ENCODE results near the gene SS18L1. TPM values are rescaled to one million over a fixed set of nuclear protein-coding genes. Genes with fewer than 3 reads are reported as not detected.
A peak's percentile ranks its signal among the peaks of the same experiment; 100 is the strongest.

The SS18L1 gene
- polyA plus RNA-seq, 5 donors: 19.2 to 26.8 (median 23.8) TPM

- no peak for DNase-seq
Observed at GRCh38 chr20:62119115-62119514, 24.5 kb upstream of the SS18L1 start.

- no peak for DNase-seq
Observed at GRCh38 chr20:62119591-62120364, 23.8 kb upstream of the SS18L1 start.

DNA sequence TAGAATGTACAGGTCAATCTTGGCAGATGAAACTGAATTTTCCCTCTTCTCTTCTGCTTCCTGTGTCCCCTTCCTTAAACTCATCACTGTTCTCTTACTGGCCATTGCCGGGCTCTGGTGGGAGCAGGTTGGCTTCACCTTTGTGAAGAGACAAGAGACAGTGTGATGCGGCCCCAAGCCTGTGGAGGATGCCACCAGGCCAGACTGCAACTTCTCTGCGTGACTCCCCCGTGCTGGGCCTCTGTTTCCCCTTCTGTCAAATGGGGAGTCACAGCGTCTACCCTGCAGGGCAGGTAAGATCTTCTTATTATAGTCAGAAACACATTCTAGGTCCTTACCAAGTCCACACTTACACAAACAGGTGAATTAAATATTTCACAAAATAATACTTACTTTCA lies 23.2 kb upstream of the SS18L1 start:
- no peak for DNase-seq

GRCh38 chr20:62120990-62121775 lies 22.4 kb upstream of the SS18L1 start:
- DNase-seq: peak in 1 of 2 donors; percentile 38

- DNase-seq: peak; percentile 99
Observed at GRCh38 chr20:62121776-62122653, 21.6 kb upstream of the SS18L1 start, which contains the start of gene LSM14B. LSM14B (plus strand) TSS chr20:62122475; CDS start chr20:62122667, 192 bp downstream.

DNA sequence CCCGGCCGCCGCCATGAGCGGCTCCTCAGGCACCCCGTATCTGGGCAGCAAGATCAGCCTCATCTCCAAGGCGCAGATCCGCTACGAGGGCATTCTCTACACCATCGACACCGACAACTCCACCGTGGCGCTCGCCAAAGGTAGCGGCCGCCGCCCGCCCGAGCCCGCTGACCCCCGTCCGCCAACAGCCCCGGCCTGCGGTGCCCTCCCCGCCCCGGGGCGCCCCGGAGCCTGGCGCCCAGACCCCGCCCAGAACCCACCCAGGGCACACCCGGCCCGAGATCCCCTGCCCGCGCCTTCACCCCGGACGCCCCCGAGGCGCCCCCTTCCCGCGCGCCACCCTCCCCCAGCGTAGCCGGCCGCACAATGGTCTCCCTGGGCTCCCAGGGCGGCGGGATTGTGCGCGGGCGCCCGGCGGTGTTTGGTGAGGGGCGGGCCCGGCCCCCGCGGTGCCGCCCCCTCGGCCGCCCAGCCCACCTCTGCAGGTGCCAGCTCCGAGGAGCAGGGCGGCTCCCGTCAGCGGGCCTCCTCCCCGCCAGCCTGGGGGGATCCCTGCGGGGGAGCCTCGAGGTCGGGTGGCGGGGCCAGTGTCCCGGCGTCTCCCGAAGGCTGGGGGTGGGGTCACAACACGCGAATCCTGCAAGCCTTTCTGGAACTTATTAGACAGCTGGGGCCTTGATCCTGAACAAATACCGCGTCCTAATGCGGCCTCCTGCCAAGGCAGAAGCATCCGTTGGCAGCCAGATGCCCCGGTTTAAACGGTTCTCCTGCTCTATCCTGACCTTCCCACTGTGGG lies 20.7 kb upstream of the SS18L1 start:
- DNase-seq: no peak

DNA sequence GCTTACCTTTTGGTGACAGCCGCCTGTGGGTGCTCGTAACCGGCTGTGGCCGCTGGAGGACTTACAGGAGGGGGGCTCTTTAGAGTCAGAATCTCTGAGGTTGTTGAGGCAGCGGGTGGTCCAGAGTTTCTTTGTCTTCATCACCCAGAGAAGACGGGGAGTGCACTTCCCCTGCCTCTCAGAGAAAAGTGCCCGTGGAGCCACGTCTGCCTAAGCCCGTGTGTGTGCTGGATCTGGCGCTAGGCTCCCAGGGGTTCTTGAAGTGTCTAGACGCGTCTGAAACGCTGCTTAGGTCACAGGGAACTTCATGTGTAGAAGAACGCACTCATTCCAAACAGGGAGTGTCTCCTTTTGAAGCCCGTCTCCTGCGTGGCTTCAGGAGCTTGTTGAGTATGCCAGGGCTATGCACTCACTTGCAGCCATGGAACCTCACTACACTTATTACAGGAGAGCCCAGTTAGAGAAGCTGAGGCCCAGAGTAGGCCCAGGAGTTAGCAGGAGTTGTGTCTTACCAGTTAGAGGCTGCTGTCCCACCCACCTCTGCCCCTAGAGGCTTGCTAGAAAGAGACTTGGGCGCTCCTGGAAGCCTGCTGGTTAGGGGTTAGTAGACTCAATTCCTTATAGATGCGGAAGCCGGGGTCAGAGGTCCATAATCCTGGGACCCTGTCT lies 20.0 kb upstream of the SS18L1 start:
- DNase-seq: no peak

DNA sequence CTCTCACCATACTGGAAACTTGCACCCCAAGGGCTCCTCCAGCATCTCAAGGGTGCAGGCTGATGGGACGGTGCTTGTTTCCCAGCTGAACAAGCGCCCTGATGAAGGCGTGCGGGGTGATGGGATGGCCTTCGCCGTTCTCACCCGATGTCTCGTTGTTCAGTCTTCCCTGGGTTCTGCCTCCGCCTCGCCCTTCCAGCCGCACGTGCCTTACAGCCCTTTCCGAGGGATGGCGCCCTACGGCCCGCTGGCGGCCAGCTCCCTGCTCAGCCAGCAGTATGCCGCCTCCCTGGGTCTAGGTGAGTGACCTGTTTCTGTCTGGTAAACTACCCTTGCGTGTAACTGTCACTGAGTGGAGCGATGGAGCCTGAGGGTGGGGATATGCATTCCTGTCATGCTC lies 17.4 kb upstream of the SS18L1 start:
- DNase-seq: no peak

DNA sequence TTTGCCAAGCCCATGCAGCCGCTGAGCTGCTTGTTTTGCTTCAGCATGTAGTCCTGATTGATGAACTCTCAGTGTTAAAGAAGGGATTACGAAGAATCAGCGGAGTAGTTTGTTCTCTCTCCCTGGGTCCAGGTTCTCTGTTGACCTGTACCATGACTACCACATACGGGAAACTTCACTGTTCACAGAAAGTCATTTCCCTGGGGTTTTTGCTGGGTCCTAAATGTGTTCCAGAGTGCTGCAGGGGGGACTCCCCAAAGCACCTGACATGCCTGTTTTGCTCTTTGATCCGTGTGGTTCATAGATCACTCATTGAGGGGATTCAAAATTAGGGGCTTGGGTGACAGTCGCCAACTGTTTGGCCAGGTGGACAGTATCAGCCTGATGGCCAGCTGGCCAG lies 15.8 kb upstream of the SS18L1 start:
- no peak for DNase-seq

GRCh38 chr20:62128502-62128901 lies 15.1 kb upstream of the SS18L1 start:
- DNase-seq: no peak

GRCh38 chr20:62129731-62130531 lies 13.6 kb upstream of the SS18L1 start:
- no peak for DNase-seq

- DNase-seq: no peak
Observed at GRCh38 chr20:62131560-62132320, 11.8 kb upstream of the SS18L1 start.

DNA sequence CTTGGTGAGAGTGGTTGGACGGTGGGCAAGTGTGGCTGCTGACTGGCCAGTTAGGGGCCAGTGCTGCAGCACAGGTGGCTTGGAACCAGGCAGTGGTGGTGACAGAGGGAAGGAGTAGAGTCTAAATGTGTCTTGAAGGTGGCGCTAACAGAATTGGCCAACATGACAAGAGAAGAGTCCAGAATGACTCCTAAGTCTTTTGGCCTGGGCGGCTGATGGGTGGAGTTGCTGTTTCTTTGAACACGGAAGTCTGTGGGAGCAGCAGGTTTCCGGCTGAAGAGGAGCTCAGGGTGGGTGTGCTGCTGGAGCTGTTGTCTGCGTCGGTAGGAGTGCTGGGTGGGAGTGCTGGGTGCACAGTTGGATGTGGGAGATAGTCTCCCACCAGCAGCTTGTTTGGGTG lies 11.1 kb upstream of the SS18L1 start:
- no peak for DNase-seq

DNA sequence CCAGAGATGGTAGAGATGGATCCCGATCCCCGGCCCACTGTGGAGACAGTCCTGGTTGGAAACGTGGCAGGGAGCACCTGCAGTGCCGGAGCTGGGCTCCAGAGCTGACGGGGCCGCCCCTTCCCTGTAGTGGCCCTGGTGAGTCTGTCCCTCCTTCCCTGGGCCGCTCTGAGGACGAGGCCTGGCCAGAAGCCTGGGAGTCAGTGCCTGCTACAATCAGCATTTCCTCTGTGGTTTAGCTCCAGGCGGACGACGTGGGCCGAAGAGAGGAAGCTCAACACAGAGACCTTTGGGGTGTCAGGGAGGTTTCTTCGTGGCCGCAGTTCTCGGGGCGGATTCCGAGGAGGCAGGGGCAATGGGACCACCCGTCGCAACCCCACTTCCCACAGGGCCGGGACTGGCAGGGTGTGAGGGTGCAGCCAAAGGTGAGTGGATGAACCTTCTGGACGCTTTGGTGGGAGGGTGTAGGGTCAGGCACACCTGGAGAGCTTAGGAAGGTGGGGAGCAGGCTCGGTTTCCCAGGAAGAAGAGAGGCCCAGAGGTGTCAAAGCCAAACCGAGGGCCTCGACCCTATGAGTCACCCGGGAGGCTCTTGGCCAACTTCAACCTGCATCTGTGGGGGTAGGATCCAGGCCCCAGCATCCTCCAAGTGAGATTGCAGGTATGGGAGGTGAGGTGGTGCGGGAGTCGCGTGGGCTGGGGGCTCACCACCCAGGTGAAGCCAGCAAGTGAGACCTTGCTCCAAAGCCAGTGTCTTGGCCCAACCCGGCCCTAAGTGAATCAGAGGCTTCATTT lies 10.3 kb upstream of the SS18L1 start:
- DNase-seq: no peak

DNA sequence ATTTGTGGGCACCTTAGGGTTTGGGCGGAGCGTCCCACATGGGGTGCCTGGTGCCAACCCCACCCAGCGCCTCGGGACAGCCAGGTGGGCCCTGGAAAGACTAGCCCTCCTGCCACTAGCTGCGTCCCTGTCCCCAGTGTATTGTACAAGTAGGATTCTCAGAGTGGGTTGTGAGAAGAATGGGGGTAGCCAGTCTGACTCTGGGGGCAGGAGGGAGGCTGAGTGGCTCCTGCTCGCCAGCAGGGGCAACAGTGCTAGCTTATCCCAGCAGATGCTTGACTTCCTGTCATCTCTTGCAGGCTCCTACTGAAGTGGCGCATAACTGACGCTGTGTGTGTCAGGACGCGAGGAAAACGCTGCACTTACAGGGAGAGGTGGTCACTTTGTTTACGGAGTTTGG lies 9.7 kb upstream of the SS18L1 start:
- DNase-seq: no peak

GRCh38 chr20:62134735-62135231 lies 8.8 kb upstream of the SS18L1 start:
- no peak for DNase-seq

- no peak for DNase-seq
Observed at GRCh38 chr20:62135573-62136266, 7.8 kb upstream of the SS18L1 start.
